ENCODE data around the gene C13orf46.
"Not testable (repeated sequence)": the region's sequence is repeated elsewhere in the genome, so short reads cannot be mapped to it uniquely, and the experiment has no call there.

The C13orf46 gene

GRCh38 chr13:113973218-113974164 is at the start of gene C13orf46:
TSS of gene C13orf46 (minus strand) at chr13:113974076. CDS start at chr13:113973997, 79 bp downstream.
- DNase-seq (ENCODE audit: low read depth): no peak
- TF ChIP-seq CTCF (IDR thresholded peaks at IDR 0.05; ENCODE audit: low read depth, low read length, missing control alignments): no peak
- no peak within 1 kb of the TSS for H3K4me3 ChIP-seq (ENCODE audit: low read depth, low read length)
- in situ Hi-C loops (cut with HindIII; ENCODE audit: low sequenced_read_pairs): loop anchor here (5.0 kb wide), 1 partner anchor 84 kb away; no protein-coding TSS in a partner anchor

GRCh38 chr13:114022876-114023275 is 49.0 kb upstream of the C13orf46 start:
- no peak overlapping the region for H3K4me3 ChIP-seq (ENCODE audit: low read depth, low read length)
- no peak for DNase-seq (ENCODE audit: low read depth)
- no peak for TF ChIP-seq CTCF (IDR thresholded peaks at IDR 0.05; ENCODE audit: low read depth, low read length, missing control alignments)
- in situ Hi-C loops (cut with HindIII; ENCODE audit: low sequenced_read_pairs): no loop called here

GRCh38 chr13:114022309-114022669 is 48.4 kb upstream of the C13orf46 start:
- TF ChIP-seq CTCF (IDR thresholded peaks at IDR 0.05; ENCODE audit: low read depth, low read length, missing control alignments): no peak
- DNase-seq (ENCODE audit: low read depth): no peak
- no peak overlapping the region for H3K4me3 ChIP-seq (ENCODE audit: low read depth, low read length)
- in situ Hi-C loops (cut with HindIII; ENCODE audit: low sequenced_read_pairs): no loop called here

- in situ Hi-C loops (cut with HindIII; ENCODE audit: low sequenced_read_pairs): no loop called here
- no peak for DNase-seq (ENCODE audit: low read depth)
- H3K4me3 ChIP-seq (ENCODE audit: low read depth, low read length): no peak overlapping the region
- TF ChIP-seq CTCF (IDR thresholded peaks at IDR 0.05; ENCODE audit: low read depth, low read length, missing control alignments): no peak
Measured at GRCh38 chr13:114021464-114022308, 47.8 kb upstream of the C13orf46 start.

GRCh38 chr13:114020750-114021463 is 47.0 kb upstream of the C13orf46 start:
- in situ Hi-C loops (cut with HindIII; ENCODE audit: low sequenced_read_pairs): no loop called here
- no peak overlapping the region for H3K4me3 ChIP-seq (ENCODE audit: low read depth, low read length)
- no peak for DNase-seq (ENCODE audit: low read depth)
- no peak for TF ChIP-seq CTCF (IDR thresholded peaks at IDR 0.05; ENCODE audit: low read depth, low read length, missing control alignments)

GRCh38 chr13:114020134-114020533 is 46.3 kb upstream of the C13orf46 start:
- H3K4me3 ChIP-seq (ENCODE audit: low read depth, low read length); DNase-seq (ENCODE audit: low read depth); in situ Hi-C loops (cut with HindIII; ENCODE audit: low sequenced_read_pairs): not testable (repeated sequence)
